ENCODE measurements around the gene SEZ6.

DNA sequence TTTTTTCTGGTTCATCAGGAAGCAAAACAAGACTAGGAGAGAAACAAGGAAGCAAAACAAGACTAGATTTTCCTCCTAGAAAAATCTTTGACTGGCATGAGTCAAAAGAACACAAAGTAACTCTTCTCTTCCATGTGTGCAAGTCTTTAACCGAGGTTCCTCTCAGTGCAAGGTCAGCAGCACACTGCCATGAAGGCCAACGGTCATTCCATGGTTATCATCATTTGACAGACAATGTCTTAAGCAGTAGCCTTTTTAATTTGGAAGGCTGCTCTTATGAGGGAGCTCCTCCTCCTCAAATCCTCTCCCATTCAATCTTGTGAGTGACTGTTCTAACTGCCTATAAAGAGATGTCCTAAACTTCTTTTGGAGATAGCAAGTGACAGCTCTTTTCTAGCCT is 87.5 kb downstream of the SEZ6 start:
- no peak for TF ChIP-seq CTCF (IDR thresholded peaks at IDR 0.05)
- no peak for TF ChIP-seq POLR2AphosphoS5 (IDR thresholded peaks at IDR 0.05)

All from breast epithelium (tissue), 3 donors.